ENCODE measurements around the gene WDR38. TPM values are rescaled to one million over a fixed set of nuclear protein-coding genes. Genes with fewer than 3 reads are reported as not detected.
A peak's percentile ranks its signal among the peaks of the same experiment; 100 is the strongest.

Gene WDR38
- total and polyA plus RNA-seq, 4 donors, result not detected

DNA sequence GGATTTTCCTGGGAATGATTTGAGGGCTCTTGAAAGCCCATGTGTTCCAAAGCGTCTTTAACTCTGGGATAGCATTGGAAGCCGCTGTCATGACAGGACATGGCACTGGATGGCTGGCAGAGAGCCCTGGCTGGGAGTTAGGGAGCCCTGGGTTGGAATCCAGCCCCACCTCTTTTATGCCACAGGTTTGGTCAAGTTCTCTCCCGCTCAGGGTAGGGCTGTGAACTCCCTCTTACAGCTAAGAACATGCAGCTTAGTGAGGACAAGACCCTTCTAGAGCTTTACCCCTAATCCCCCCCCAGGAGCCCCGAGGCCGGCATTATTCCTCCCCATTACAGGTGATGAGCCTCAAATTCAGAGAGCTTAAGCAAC, 39.1 kb upstream of the WDR38 start:
- no peak overlapping the region for H3K4me3 ChIP-seq (ENCODE audit: low read depth in 1 of 3, low read length in 3 of 3)
- H3K27ac ChIP-seq (ENCODE audit: low read depth in 1 of 2, low read length in 2 of 2), result no peak overlapping the region
- no peaks in the 10 kb centered on the region for H3K9me3 ChIP-seq (ENCODE audit: control insufficient read depth in 4 of 4, low read length in 3 of 4)
- no peak overlapping the region for H3K9ac ChIP-seq (ENCODE audit: low read depth in 1 of 2, low read length in 2 of 2)
- H3K27me3 ChIP-seq (ENCODE audit: control insufficient read depth in 4 of 4, insufficient read depth in 4 of 4, low read length in 3 of 4), result no peaks in the 10 kb centered on the region
- TF ChIP-seq FOXA2 (IDR thresholded peaks at IDR 0.05) (no peak), HNF4G (IDR thresholded peaks at IDR 0.05) (no peak)
- TF ChIP-seq, protein P1, sequence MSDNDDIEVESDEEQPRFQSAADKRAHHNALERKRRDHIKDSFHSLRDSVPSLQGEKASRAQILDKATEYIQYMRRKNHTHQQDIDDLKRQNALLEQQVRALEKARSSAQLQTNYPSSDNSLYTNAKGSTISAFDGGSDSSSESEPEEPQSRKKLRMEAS (IDR thresholded peaks at IDR 0.05), result no peak
- TF ChIP-seq, protein P2, sequence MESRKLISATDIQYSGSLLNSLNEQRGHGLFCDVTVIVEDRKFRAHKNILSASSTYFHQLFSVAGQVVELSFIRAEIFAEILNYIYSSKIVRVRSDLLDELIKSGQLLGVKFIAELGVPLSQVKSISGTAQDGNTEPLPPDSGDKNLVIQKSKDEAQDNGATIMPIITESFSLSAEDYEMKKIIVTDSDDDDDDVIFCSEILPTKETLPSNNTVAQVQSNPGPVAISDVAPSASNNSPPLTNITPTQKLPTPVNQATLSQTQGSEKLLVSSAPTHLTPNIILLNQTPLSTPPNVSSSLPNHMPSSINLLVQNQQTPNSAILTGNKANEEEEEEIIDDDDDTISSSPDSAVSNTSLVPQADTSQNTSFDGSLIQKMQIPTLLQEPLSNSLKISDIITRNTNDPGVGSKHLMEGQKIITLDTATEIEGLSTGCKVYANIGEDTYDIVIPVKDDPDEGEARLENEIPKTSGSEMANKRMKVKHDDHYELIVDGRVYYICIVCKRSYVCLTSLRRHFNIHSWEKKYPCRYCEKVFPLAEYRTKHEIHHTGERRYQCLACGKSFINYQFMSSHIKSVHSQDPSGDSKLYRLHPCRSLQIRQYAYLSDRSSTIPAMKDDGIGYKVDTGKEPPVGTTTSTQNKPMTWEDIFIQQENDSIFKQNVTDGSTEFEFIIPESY (IDR thresholded peaks at IDR 0.05), result no peak
- TF ChIP-seq, protein P3, sequence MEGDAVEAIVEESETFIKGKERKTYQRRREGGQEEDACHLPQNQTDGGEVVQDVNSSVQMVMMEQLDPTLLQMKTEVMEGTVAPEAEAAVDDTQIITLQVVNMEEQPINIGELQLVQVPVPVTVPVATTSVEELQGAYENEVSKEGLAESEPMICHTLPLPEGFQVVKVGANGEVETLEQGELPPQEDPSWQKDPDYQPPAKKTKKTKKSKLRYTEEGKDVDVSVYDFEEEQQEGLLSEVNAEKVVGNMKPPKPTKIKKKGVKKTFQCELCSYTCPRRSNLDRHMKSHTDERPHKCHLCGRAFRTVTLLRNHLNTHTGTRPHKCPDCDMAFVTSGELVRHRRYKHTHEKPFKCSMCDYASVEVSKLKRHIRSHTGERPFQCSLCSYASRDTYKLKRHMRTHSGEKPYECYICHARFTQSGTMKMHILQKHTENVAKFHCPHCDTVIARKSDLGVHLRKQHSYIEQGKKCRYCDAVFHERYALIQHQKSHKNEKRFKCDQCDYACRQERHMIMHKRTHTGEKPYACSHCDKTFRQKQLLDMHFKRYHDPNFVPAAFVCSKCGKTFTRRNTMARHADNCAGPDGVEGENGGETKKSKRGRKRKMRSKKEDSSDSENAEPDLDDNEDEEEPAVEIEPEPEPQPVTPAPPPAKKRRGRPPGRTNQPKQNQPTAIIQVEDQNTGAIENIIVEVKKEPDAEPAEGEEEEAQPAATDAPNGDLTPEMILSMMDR (IDR thresholded peaks at IDR 0.05; ENCODE audit: low read depth, low read length, missing input control), result no peak
- WGBS, result 86% methylated on average over 5 of the region's 5 CpGs
- H3K4me1 ChIP-seq (ENCODE audit: control insufficient read depth in 4 of 4, insufficient read depth in 4 of 4, low read length in 3 of 4), result peaks cover 0 to 4% (median 0%) of the 10 kb centered on the region in 4 donors
- no peak for DNase-seq (ENCODE audit: low spot score)
- H3K36me3 ChIP-seq (ENCODE audit: control insufficient read depth in 4 of 4, insufficient read depth in 3 of 4, low read depth in 1 of 4, low read length in 3 of 4), result no peaks in the 10 kb centered on the region

DNA sequence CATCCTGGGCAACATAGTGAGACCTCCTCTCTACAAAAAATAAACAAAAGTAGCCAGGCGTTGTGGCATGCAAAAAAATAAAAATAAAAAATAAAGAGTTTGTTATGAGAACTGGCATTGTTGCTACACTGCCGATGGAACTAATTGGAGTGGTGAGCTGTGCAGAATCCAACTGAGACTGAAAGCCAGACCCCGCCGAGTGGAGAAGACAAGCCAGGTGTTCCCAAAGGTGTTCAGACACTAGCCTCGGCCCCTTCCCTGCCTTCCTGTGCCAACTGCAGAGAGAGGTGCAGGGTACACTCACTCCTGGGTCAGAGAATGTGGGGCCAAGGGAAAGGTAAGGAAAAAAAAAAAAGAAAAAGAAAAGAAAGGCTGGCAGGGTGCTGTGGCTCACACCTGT, 37.7 kb upstream of the WDR38 start:
- DNase-seq (ENCODE audit: low spot score), result no peak
- no peaks in the 10 kb centered on the region for H3K9me3 ChIP-seq (ENCODE audit: control insufficient read depth in 4 of 4, low read length in 3 of 4)
- no peaks in the 10 kb centered on the region for H3K27me3 ChIP-seq (ENCODE audit: control insufficient read depth in 4 of 4, insufficient read depth in 4 of 4, low read length in 3 of 4)
- WGBS, result 89% methylated on average over 5 of the region's 5 CpGs
- peaks cover 0 to 4% (median 0%) of the 10 kb centered on the region in 4 donors for H3K4me1 ChIP-seq (ENCODE audit: control insufficient read depth in 4 of 4, insufficient read depth in 4 of 4, low read length in 3 of 4)
- H3K36me3 ChIP-seq (ENCODE audit: control insufficient read depth in 4 of 4, insufficient read depth in 3 of 4, low read depth in 1 of 4, low read length in 3 of 4), result no peaks in the 10 kb centered on the region
- H3K9ac ChIP-seq (ENCODE audit: low read depth in 1 of 2, low read length in 2 of 2), result no peak overlapping the region
- H3K27ac ChIP-seq (ENCODE audit: low read depth in 1 of 2, low read length in 2 of 2), result no peak overlapping the region
- TF ChIP-seq HNF4A (conservative IDR thresholded peaks at IDR 0.05), result no peak
- TF ChIP-seq, protein P3 (IDR thresholded peaks at IDR 0.05; ENCODE audit: low read depth, low read length, missing input control), result no peak
- H3K4me3 ChIP-seq (ENCODE audit: low read depth in 1 of 3, low read length in 3 of 3), result no peak overlapping the region

DNA sequence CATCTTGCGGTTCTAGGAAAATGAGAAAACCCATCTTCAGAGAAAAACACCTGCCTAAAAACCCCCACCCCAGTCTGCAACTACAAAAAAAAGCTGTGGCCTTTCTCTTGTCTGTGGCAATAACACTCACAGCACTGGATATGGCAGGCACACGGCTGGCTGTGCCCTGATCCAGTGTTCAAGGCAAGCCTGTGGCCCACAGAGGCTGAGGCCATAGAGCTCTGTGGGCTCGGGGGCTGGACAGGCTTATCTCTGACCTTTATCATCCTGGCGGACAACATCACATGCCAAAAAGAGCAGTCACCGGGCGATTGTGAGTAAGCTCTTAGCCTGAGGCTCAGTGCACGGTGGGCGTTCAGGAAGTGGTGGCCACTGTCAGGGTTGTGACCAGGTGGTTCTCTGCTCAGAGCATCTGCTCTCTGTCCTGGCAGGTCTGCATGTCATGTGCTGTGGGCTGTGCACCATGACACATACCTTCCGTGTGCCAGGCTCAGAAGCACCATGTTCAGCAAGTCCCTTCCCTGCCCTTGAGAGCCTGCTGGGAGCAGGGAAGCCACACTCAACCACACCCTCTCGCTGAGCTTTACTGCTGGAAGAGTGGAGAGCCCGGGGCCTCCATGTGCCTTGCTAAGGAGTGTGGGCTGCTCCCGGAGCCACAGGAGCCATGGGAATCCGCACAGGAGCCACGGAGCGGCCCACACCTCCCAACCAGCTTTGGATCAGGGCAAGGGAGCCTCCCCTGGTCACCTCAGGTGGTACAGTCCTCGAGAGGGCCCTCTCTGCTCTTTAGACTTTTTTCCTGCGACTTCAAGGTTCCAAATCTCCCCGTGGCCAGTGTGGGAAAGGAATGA, 34.6 kb upstream of the WDR38 start:
- no peak overlapping the region for H3K4me3 ChIP-seq (ENCODE audit: low read depth in 1 of 3, low read length in 3 of 3)
- no peak for TF ChIP-seq GABPA (IDR thresholded peaks at IDR 0.05 in 1 of 2, conservative IDR thresholded peaks at IDR 0.05 in 1 of 2)
- TF ChIP-seq HNF4A (conservative IDR thresholded peaks at IDR 0.05), result peak in 1 of 2 donors; percentile 16
- peaks cover 0 to 4% (median 0%) of the 10 kb centered on the region in 4 donors for H3K4me1 ChIP-seq (ENCODE audit: control insufficient read depth in 4 of 4, insufficient read depth in 4 of 4, low read length in 3 of 4)
- no peak overlapping the region for H3K27ac ChIP-seq (ENCODE audit: low read depth in 1 of 2, low read length in 2 of 2)
- 57% methylated on average over 18 of the region's 18 CpGs for WGBS
- no peaks in the 10 kb centered on the region for H3K9me3 ChIP-seq (ENCODE audit: control insufficient read depth in 4 of 4, low read length in 3 of 4)
- H3K36me3 ChIP-seq (ENCODE audit: control insufficient read depth in 4 of 4, insufficient read depth in 3 of 4, low read depth in 1 of 4, low read length in 3 of 4), result no peaks in the 10 kb centered on the region
- H3K9ac ChIP-seq (ENCODE audit: low read depth in 1 of 2, low read length in 2 of 2), result no peak overlapping the region
- DNase-seq (ENCODE audit: low spot score), result no peak
- H3K27me3 ChIP-seq (ENCODE audit: control insufficient read depth in 4 of 4, insufficient read depth in 4 of 4, low read length in 3 of 4), result no peaks in the 10 kb centered on the region

Data from liver (tissue), 9 donors.